ENCODE measurements around the gene RPGRIP1L. TPM values are rescaled to one million over a fixed set of nuclear protein-coding genes. Genes with fewer than 3 reads are reported as not detected.

RPGRIP1L gene
- total and polyA plus RNA-seq, 2 of the 13 experiments (the other 11 are each of a cell fraction or from before 2014, with no cell fraction given), result 5.0 to 13.5 TPM

GRCh38 chr16:53619235-53619634 lies 84.4 kb downstream of the RPGRIP1L start:
- intact Hi-C loops (cut with micrococcal nuclease; ENCODE audit: unreplicated experiment) (no loop called here), in situ Hi-C loops (cut with HindIII; ENCODE audit: extremely low pct_ligation_motif_present, low pct_unique_long_range_greater_than_20kb) (no loop called here)
- no peak for DNase-seq (ENCODE audit: low spot score)
- ChIA-PET POLR2A (no interaction called here), CTCF (ENCODE audit: low intra/inter-chr PET ratio, low total read pairs) (no interaction called here)
- Histone ChIP-seq H3K27ac (ENCODE audit: extremely low read length, insufficient read depth, low read length) (no peak overlapping the region), H3K9me3 (ENCODE audit: low read length) (no peaks in the 10 kb centered on the region), H3K36me3 (replicated peaks in 1 of 2; ENCODE audit: control insufficient read depth in 1 of 2, insufficient read depth in 2 of 2, low read length in 2 of 2) (no peaks in the 10 kb centered on the region), H3K27me3 (ENCODE audit: control insufficient read depth in 1 of 2, insufficient read depth in 2 of 2, low read length in 2 of 2) (no peaks in the 10 kb centered on the region; a peak in 1 of 5 replicates), H3K79me2 (ENCODE audit: insufficient read depth, low read length) (no peaks in the 10 kb centered on the region), H2AFZ (ENCODE audit: low read length) (no peak overlapping the region), H3K4me2 (ENCODE audit: low read depth, low read length) (no peak overlapping the region), H3K4me3 (replicated peaks in 1 of 3; ENCODE audit: insufficient read depth in 1 of 3, low read depth in 2 of 3, low read length in 3 of 3) (no peak overlapping the region), H4K20me1 (ENCODE audit: insufficient read depth, low read length) (no peaks in the 10 kb centered on the region), H3K9ac (ENCODE audit: insufficient read depth, low read depth, low read length) (no peak overlapping the region), H3K4me1 (ENCODE audit: insufficient read depth, low read length) (no peaks in the 10 kb centered on the region)
- BruUV-seq (replicated peaks), result no TSS peak
- TF ChIP-seq TFDP1 (CRISPR knock-in tag; IDR thresholded peaks at IDR 0.05; ENCODE audit: borderline replicate concordance) (no peak), ZKSCAN8 (CRISPR knock-in tag; IDR thresholded peaks at IDR 0.05; ENCODE audit: borderline replicate concordance) (no peak), HCFC1 (IDR thresholded peaks at IDR 0.05; ENCODE audit: low read depth, low read length) (no peak), ZNF207 (IDR thresholded peaks at IDR 0.05; ENCODE audit: borderline replicate concordance) (no peak), MIER2 (CRISPR knock-in tag; IDR thresholded peaks at IDR 0.05) (no peak), ZNF547 (CRISPR knock-in tag; IDR thresholded peaks at IDR 0.05) (no peak), SIX4 (CRISPR knock-in tag; IDR thresholded peaks at IDR 0.05) (no peak), ZIK1 (CRISPR knock-in tag; IDR thresholded peaks at IDR 0.05; ENCODE audit: borderline replicate concordance, low read depth) (no peak)
- FAIRE-seq, result no peak
- ATAC-seq, result no peak
- WGBS (ENCODE audit: low lambda C conversion rate), result 93% methylated on average over 3 of the region's 3 CpGs

- Histone ChIP-seq H3K79me2 (ENCODE audit: insufficient read depth, low read length) (no peaks in the 10 kb centered on the region), H3K9me3 (ENCODE audit: low read length) (no peaks in the 10 kb centered on the region), H3K27me3 (ENCODE audit: control insufficient read depth in 1 of 2, insufficient read depth in 2 of 2, low read length in 2 of 2) (no peaks in the 10 kb centered on the region), H4K20me1 (ENCODE audit: insufficient read depth, low read length) (no peaks in the 10 kb centered on the region), H3K4me3 (replicated peaks in 1 of 3; ENCODE audit: insufficient read depth in 1 of 3, low read depth in 2 of 3, low read length in 3 of 3) (no peak overlapping the region), H3K4me1 (ENCODE audit: insufficient read depth, low read length) (peaks cover 14% of the 10 kb centered on the region), H2AFZ (ENCODE audit: low read length) (no peak overlapping the region), H3K9ac (ENCODE audit: insufficient read depth, low read depth, low read length) (no peak overlapping the region), H3K36me3 (replicated peaks in 1 of 2; ENCODE audit: control insufficient read depth in 1 of 2, insufficient read depth in 2 of 2, low read length in 2 of 2) (no peaks in the 10 kb centered on the region), H3K4me2 (ENCODE audit: low read depth, low read length) (no peak overlapping the region), H3K27ac (ENCODE audit: extremely low read length, insufficient read depth, low read length) (no peak overlapping the region)
- no TSS peak for BruUV-seq (replicated peaks)
- FAIRE-seq (no peak), ATAC-seq (no peak), DNase-seq (ENCODE audit: low spot score) (no peak)
- in situ Hi-C loops (cut with HindIII; ENCODE audit: extremely low pct_ligation_motif_present, low pct_unique_long_range_greater_than_20kb), result no loop called here
- POLR2A ChIA-PET, result no interaction called here
- CTCF ChIA-PET (ENCODE audit: low intra/inter-chr PET ratio, low total read pairs), result no interaction called here
- intact Hi-C loops (cut with micrococcal nuclease; ENCODE audit: unreplicated experiment), result no loop called here
- no peak for TF ChIP-seq IRF9 (CRISPR knock-in tag; IDR thresholded peaks at IDR 0.05; ENCODE audit: borderline replicate concordance)
- WGBS (ENCODE audit: low lambda C conversion rate), result 90% methylated on average over 1 of the region's 1 CpG
Measured at GRCh38 chr16:53614346-53614745, 89.3 kb downstream of the RPGRIP1L start.
